ENCODE measurements around the gene ZNF804B.

DNA sequence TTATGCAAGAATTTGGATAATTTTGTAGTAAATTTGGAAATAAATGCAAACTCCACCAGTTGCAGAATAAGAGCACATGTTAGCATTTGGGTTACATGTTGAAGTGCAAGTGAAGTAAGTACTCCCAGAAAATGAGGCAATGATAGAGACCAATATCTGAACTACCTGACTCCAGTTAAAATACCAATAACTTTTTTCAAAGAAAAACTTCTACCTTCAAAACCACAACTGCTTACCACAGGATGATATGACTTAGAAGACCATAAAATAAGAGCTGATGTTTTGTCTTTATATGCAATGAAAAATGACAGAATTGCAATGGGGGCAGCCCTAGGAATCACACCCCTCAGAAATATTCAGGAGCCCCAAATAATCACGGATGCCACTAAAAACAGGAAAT lies 597.6 kb downstream of the ZNF804B start:
- TF ChIP-seq, protein P1, sequence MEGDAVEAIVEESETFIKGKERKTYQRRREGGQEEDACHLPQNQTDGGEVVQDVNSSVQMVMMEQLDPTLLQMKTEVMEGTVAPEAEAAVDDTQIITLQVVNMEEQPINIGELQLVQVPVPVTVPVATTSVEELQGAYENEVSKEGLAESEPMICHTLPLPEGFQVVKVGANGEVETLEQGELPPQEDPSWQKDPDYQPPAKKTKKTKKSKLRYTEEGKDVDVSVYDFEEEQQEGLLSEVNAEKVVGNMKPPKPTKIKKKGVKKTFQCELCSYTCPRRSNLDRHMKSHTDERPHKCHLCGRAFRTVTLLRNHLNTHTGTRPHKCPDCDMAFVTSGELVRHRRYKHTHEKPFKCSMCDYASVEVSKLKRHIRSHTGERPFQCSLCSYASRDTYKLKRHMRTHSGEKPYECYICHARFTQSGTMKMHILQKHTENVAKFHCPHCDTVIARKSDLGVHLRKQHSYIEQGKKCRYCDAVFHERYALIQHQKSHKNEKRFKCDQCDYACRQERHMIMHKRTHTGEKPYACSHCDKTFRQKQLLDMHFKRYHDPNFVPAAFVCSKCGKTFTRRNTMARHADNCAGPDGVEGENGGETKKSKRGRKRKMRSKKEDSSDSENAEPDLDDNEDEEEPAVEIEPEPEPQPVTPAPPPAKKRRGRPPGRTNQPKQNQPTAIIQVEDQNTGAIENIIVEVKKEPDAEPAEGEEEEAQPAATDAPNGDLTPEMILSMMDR (IDR thresholded peaks at IDR 0.05) = no peak
- no peak for TF ChIP-seq ZFX (IDR thresholded peaks at IDR 0.05; ENCODE audit: borderline replicate concordance)

Measured in 22Rv1 (cell line).